GM12891 (cell line): Measurements from ENCODE around the gene MFGE8.
"Not testable (repeated sequence)": the region's sequence is repeated elsewhere in the genome, so short reads cannot be mapped to it uniquely, and the experiment has no call there.

Source experiments
- PAX5 ChIP-seq: IDR thresholded peaks from 2 replicates; pipeline ENCODE4 v1.6.1; 2011; ENCODE audit warnings: low read length, moderate library complexity, mild to moderate bottlenecking; ENCODE audit not compliant: insufficient read depth, severe bottlenecking
- POLR2A ChIP-seq: IDR thresholded peaks from 2 replicates; pipeline ENCODE4 v1.6.1; 2011; ENCODE audit warnings: low read depth, low read length, control low read depth
- POLR2AphosphoS5 ChIP-seq: IDR thresholded peaks from 2 replicates; pipeline ENCODE4 v1.6.1; 2011; ENCODE audit warnings: low read depth, low read length, control low read depth
- POU2F2 ChIP-seq: IDR thresholded peaks from 2 replicates; pipeline ENCODE4 v1.6.1; 2011; ENCODE audit warnings: low read depth, mild to moderate bottlenecking, control low read depth, low read length, moderate library complexity
- TAF1 ChIP-seq: IDR thresholded peaks from 2 replicates; pipeline ENCODE4 v1.6.1; 2011; ENCODE audit warnings: low read depth, low read length, control low read depth

DNA sequence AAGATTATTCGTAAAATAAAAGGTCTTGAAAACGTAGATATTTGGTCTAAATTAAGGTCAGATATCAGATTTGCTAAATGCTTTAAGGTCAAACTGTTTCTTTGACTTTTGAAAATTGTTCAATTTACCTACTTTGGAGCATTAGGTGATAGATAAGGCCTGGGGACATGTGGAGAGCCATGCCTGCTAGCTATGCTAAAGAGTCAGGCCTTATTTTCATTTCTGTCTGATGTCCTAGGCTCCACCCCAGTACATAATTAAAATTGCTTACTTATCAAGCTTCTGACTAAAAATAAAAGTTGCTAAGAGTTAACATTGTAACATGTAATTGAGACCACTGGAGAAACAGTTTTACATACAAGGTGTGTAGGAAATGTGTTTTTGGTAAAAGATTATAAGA, 12.5 kb upstream of the MFGE8 start:
- not testable (repeated sequence) for TF ChIP-seq TAF1, POLR2A, POLR2AphosphoS5, PAX5, POU2F2
